CD4-positive, alpha-beta memory T cell (primary cell): ENCODE results near the gene LAMC3. TPM values are rescaled to one million over a fixed set of nuclear protein-coding genes. Genes with fewer than 3 reads are reported as not detected.

Experiments
- CTCF ChIA-PET: fragments of 350-600 bp; sonication (Branson Sonifier 250); formaldehyde crosslinking; loops from one replicate; lab custom pipeline; 2021; ENCODE audit warnings: inconsistent platforms; ENCODE audit not compliant: partially characterized antibody; lab: Charles Lee
- POLR2A ChIA-PET: fragments of 350-600 bp; sonication (Branson Sonifier 250); formaldehyde crosslinking; loops from one replicate; lab custom pipeline; 2021; ENCODE audit not compliant: partially characterized antibody; lab: Charles Lee
- DNase-seq, 5 donors: peaks; one replicate each; pipeline versions ENCODE4 v3.0.0 to v3.0.0-alpha.2; 2020 to 2022; ENCODE audit warnings: mixed read lengths in 1 of 5
- H3K27ac ChIP-seq: one replicate; pipeline ENCODE4 v1.7.0; 2013; ENCODE audit warnings: low read depth, low read length
- H3K27me3 ChIP-seq: 2 replicates; pipeline ENCODE4 v1.7.0; 2013; ENCODE audit warnings: mild to moderate bottlenecking, low read length, moderate library complexity; ENCODE audit not compliant: insufficient read depth
- H3K36me3 ChIP-seq: 2 replicates; pipeline ENCODE4 v1.7.0; 2013; ENCODE audit warnings: mild to moderate bottlenecking, low read length, moderate library complexity; ENCODE audit not compliant: insufficient read depth
- H3K4me1 ChIP-seq: 2 replicates; pipeline ENCODE4 v1.7.0; 2013; ENCODE audit warnings: mild to moderate bottlenecking, low read length, moderate library complexity; ENCODE audit not compliant: insufficient read depth
- H3K4me3 ChIP-seq, 2 donors: one replicate each; pipeline ENCODE4 v1.7.0; 2013; ENCODE audit warnings: low read length in 2 of 2, mild to moderate bottlenecking in 1 of 2
- H3K9me3 ChIP-seq, 2 donors: one replicate each; pipeline ENCODE4 v1.7.0; 2013; ENCODE audit warnings: low read length in 2 of 2, control low read depth in 1 of 2; ENCODE audit not compliant: control insufficient read depth in 1 of 2
- H3K27ac Mint-ChIP-seq, 7 donors: one replicate each; pipeline ENCODE4 v1.8.0; 2020 to 2021; ENCODE audit warnings: mixed read lengths in 7 of 7, mild to moderate bottlenecking in 6 of 7, inconsistent platforms in 3 of 7, moderate library complexity in 3 of 7
- H3K27me3 Mint-ChIP-seq, 2 donors: one replicate each; pipeline ENCODE4 v1.8.0; 2020 to 2021; ENCODE audit warnings: mixed read lengths in 2 of 2
- H3K36me3 Mint-ChIP-seq, 2 donors: one replicate each; pipeline ENCODE4 v1.8.0; 2020 to 2021; ENCODE audit warnings: mixed read lengths in 2 of 2, inconsistent platforms in 1 of 2, mild to moderate bottlenecking in 1 of 2
- H3K4me1 Mint-ChIP-seq, 4 donors: one replicate each; pipeline ENCODE4 v1.8.0; 2020 to 2021; ENCODE audit warnings: mixed read lengths in 4 of 4, mild to moderate bottlenecking in 1 of 4
- H3K4me3 Mint-ChIP-seq, 8 donors: one replicate each; pipeline ENCODE4 v1.8.0; 2020 to 2021; ENCODE audit warnings: mixed read lengths in 8 of 8, mild to moderate bottlenecking in 7 of 8, moderate library complexity in 6 of 8, inconsistent platforms in 3 of 8
- H3K9me3 Mint-ChIP-seq, 8 donors: one replicate each; pipeline ENCODE4 v1.8.0; 2020 to 2021; ENCODE audit warnings: mixed read lengths in 8 of 8, mild to moderate bottlenecking in 5 of 8, inconsistent platforms in 3 of 8, moderate library complexity in 1 of 8
- intact Hi-C: fragments of 100-400 bp; cut with micrococcal nuclease; formaldehyde crosslinking; loops from one replicate; pipeline ENCODE4 v1.15.1; 2023
- polyA plus RNA-seq, 2 donors: library from polyadenylated mRNA; unstranded; fragments of 300-500 nt; fragmentation: Illumina TruSeq; gene quantifications; one replicate each; pipeline ENCODE4 v1.2.3, GENCODE V29; 2021
- total RNA-seq, 2 experiments: library from RNA; stranded (reverse); gene quantifications; one replicate each; pipeline ENCODE4 v1.2.3, GENCODE V29; 2021

Gene LAMC3
- total and polyA plus RNA-seq, 4 experiments from 2014 or later, result 0.32 to 0.61 TPM; not detected in 2

DNA sequence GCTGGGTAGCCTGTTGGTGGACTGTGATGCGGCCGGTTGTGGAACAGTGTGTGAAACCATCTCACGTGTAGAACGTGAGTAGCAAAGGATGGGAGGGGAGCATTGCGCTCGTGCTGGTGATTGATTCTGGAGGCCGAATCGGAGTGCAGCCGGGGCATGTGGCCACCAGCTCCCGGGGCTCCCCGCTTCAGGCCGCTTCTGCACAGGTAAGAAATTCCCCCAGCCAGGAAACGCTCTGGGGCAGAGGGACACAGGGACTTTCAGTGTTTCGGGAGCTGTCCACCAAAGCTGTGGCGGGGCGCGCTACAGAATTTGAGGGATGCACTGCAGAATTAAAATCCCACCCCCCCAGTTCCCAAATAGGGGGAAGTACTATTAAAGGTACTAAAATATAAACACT lies 41.9 kb downstream of the LAMC3 start:
- no peak overlapping the region for H3K4me3 ChIP-seq
- Mint-ChIP-seq H3K4me3 (no peak overlapping the region), H3K4me1 (peaks cover 0 to 5% (median 2%) of the 10 kb centered on the region in 4 donors), H3K27me3 (peaks cover 7 to 10% of the 10 kb centered on the region in 2 donors), H3K36me3 (no peaks in the 10 kb centered on the region), H3K27ac (no peak overlapping the region), H3K9me3 (no peaks in the 10 kb centered on the region)
- DNase-seq, result no peak
- CTCF ChIA-PET, result interaction anchor here (0.9 kb wide), 1 partner anchor 10 kb away, joined by 3 read pairs; no protein-coding TSS in a partner anchor
- intact Hi-C loops, result no loop called here
- H3K27ac ChIP-seq, result no peak overlapping the region
- no peaks in the 10 kb centered on the region for H3K36me3 ChIP-seq
- H3K27me3 ChIP-seq, result peaks cover 4% of the 10 kb centered on the region
- no peaks in the 10 kb centered on the region for H3K4me1 ChIP-seq
- POLR2A ChIA-PET, result no interaction called here
- H3K9me3 ChIP-seq, result no peaks in the 10 kb centered on the region

DNA sequence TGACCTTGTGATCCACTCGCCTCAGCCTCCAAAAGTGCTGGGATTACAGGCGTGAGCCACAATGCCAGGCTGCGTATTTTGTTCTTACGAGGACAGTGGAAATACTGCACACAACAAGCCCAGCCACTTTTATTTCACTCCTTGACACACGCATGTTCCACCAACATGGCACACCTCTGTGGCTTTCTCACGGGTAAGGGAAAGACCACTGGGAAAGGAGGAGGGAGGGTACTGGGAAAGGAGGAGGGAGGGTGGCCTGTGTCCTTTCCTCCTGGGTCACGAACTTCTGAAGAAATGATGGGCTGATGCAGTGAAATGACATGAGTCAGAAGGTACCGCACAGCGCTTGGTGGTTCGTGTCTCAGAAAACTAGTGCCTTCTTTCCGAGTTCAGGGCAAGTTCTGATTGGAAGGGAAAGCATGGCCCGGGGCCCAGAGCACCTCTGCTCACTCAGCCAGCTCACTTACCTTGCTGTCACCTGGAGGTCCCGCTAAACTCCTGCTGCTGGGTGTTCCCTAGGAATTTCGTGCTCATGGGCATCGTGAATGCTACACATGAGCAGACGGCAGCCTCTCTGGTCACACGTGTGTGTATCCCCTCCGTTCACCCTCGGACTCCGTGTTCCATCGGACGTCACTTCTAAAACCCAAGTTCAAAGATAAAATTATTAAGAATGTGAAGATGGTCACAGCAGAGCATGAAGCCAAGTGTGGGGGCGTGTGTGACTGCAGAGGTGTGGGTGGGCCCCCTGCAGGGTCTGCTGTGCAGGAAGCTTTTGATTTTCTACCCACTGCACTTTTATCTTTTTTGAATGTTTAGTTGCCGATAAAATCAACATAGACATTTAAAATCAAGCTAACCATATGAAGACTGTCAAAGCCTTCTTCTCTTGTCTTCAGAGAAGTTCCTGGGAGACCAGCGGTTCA lies 42.9 kb downstream of the LAMC3 start:
- Mint-ChIP-seq H3K9me3 (no peaks in the 10 kb centered on the region), H3K4me1 (peaks cover 0 to 1% (median under 1%) of the 10 kb centered on the region in 4 donors), H3K27me3 (peaks cover 7 to 10% of the 10 kb centered on the region in 2 donors), H3K4me3 (no peak overlapping the region), H3K36me3 (no peaks in the 10 kb centered on the region), H3K27ac (no peak overlapping the region)
- H3K4me1 ChIP-seq, result no peaks in the 10 kb centered on the region
- H3K36me3 ChIP-seq, result no peaks in the 10 kb centered on the region
- POLR2A ChIA-PET, result no interaction called here
- no peak overlapping the region for H3K4me3 ChIP-seq
- no peak for DNase-seq
- H3K27me3 ChIP-seq, result peaks cover 4% of the 10 kb centered on the region
- H3K9me3 ChIP-seq, result no peaks in the 10 kb centered on the region
- intact Hi-C loops, result no loop called here
- no peak overlapping the region for H3K27ac ChIP-seq
- CTCF ChIA-PET, result no interaction called here

DNA sequence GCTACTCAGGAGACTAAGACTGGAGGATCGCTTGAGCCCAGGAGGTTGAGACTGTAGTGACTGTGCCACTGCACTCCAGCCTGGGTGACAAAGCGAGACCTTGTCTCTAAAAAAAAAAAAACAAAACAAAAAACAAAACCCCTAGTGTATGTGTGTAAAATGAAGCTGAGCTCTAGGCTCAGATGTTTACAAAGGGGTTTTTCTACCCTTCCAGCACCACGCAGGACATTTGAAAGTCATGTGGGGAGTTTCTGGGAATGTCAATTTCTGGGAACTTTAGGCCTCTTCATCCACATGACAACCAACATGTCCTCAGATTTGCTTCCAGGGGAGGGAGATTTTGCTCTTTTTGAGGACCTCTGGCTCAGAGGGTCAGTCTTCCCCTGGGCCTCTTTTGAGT lies 44.9 kb downstream of the LAMC3 start:
- CTCF ChIA-PET, result interaction anchor here (0.6 to 1.1 kb wide), 4 partner anchors 10 to 1581 kb away, joined by 3 read pairs; no protein-coding TSS in a partner anchor
- intact Hi-C loops, result no loop called here

DNA sequence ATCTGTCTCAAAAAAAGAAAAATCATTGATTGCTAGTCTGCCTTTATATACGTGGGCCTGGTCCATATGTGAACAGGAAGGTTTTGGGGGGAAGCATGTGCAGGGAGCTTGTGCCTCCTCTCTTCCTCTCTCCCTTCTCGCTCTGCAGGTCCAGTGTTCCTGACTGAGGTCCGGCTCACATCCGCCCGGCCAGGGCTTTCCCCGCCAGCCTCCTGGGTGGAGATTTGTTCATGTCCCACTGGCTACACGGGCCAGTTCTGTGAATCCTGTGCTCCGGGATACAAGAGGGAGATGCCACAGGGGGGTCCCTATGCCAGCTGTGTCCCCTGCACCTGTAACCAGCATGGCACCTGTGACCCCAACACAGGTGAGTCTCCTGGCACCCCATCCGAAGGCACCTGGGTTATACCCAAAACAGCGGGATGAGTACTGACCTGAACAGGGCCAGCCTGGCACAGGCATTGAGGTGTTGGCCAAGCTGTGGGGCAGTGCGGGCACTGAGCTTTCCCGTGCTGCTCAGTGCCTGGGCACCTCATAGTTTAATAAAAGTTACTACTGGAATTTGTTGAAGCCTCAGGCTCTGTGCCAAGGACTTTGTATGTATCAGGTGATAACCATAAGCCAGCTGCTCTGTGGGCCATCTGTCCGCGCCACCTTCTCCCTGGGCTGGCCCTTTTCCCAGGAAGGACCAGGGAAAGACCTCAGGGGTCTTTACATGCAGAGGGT lies 48.0 kb downstream of the LAMC3 start:
- H3K4me1 Mint-ChIP-seq, result no peaks in the 10 kb centered on the region
- H3K36me3 Mint-ChIP-seq, result no peaks in the 10 kb centered on the region
- Histone ChIP-seq H3K4me3 (no peak overlapping the region), H3K36me3 (no peaks in the 10 kb centered on the region), H3K9me3 (no peaks in the 10 kb centered on the region), H3K27ac (no peak overlapping the region), H3K27me3 (peaks cover 4% of the 10 kb centered on the region), H3K4me1 (no peaks in the 10 kb centered on the region)
- ChIA-PET POLR2A (interaction anchor here (1.1 kb wide), 1 partner anchor 279 kb away, joined by 3 read pairs; no protein-coding TSS in a partner anchor), CTCF (interaction anchor here (0.6 to 3.4 kb wide), 5 partner anchors 8 to 904 kb away, joined by 3 to 25 read pairs (median 5); no protein-coding TSS in a partner anchor)
- no peaks in the 10 kb centered on the region for H3K9me3 Mint-ChIP-seq
- intact Hi-C loops, result no loop called here
- no peak overlapping the region for H3K4me3 Mint-ChIP-seq
- H3K27ac Mint-ChIP-seq, result no peak overlapping the region
- H3K27me3 Mint-ChIP-seq, result no peaks in the 10 kb centered on the region
- no peak for DNase-seq

More for the DNA sequence above, 44.9 kb downstream of the LAMC3 start:
- Histone ChIP-seq H3K4me1 (no peaks in the 10 kb centered on the region), H3K4me3 (no peak overlapping the region), H3K9me3 (no peaks in the 10 kb centered on the region), H3K27me3 (peaks cover 4% of the 10 kb centered on the region), H3K27ac (no peak overlapping the region), H3K36me3 (no peaks in the 10 kb centered on the region)
- H3K9me3 Mint-ChIP-seq, result no peaks in the 10 kb centered on the region
- H3K4me3 Mint-ChIP-seq, result no peak overlapping the region
- H3K36me3 Mint-ChIP-seq, result no peaks in the 10 kb centered on the region
- H3K27me3 Mint-ChIP-seq, result peaks cover 3 to 7% of the 10 kb centered on the region in 2 donors
- POLR2A ChIA-PET, result no interaction called here
- no peak overlapping the region for H3K27ac Mint-ChIP-seq
- no peak for DNase-seq
- no peaks in the 10 kb centered on the region for H3K4me1 Mint-ChIP-seq

DNA sequence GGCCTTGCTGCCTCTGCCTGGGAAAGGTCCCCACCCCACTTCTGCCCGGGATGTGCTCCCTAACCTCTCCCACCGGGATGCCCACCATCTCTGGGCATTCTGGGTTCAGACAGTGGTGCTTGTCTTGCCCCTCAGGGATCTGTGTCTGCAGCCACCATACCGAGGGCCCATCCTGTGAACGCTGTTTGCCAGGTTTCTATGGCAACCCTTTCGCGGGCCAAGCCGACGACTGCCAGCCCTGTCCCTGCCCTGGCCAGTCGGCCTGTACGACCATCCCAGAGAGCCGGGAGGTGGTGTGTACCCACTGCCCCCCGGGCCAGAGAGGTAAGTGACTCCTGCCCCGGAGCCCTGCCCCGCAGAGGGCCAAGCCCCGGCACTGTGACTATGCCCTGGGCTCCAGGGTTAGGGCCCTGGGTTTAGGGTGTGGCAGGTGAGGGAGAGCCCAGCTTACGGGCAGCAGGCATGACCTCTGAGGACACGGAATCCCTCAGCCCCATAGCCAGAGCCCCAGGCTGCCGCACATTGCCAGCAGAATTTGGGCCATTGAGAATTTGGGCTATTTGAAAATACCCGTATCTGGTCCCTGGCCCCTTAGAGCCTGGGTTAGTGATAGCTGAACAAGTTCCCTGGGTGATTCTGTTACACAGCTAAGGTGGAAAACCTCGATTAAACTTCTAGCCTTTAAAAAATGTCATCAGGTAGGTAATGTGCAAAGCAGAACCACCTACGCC lies 52.1 kb downstream of the LAMC3 start:
- Mint-ChIP-seq H3K27me3 (peaks cover 0 to 3% of the 10 kb centered on the region in 2 donors), H3K36me3 (no peaks in the 10 kb centered on the region), H3K27ac (no peak overlapping the region), H3K4me3 (no peak overlapping the region), H3K4me1 (no peaks in the 10 kb centered on the region), H3K9me3 (no peaks in the 10 kb centered on the region)
- Histone ChIP-seq H3K4me3 (no peak overlapping the region), H3K9me3 (no peaks in the 10 kb centered on the region), H3K27ac (no peak overlapping the region), H3K36me3 (no peaks in the 10 kb centered on the region), H3K4me1 (no peaks in the 10 kb centered on the region), H3K27me3 (no peaks in the 10 kb centered on the region)
- intact Hi-C loops, result no loop called here
- ChIA-PET CTCF (interaction anchor here (0.8 to 1.3 kb wide), 3 partner anchors 11 to 16 kb away, joined by 3 read pairs; no protein-coding TSS in a partner anchor), POLR2A (no interaction called here)
- no peak for DNase-seq

DNA sequence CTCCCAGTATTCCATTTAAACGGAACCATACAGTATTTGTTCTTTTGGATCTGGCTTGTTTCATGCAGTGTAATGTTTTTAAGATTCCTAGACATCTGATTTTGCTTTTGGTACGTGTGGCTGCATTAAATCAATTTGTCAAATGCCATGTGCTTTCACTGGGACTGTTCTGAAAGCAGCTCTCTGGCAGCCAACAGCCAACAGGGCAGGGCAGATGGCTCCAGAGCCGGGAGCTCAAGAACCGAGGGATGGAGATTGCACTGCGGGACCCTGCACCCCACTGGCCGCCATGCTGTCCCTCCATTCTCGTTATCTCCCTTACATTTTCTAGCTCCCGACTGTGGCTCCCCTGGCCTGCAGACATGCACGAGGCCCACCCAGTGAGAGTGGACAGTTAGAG lies 54.0 kb downstream of the LAMC3 start:
- H3K36me3 Mint-ChIP-seq, result no peaks in the 10 kb centered on the region
- H3K27ac ChIP-seq, result no peak overlapping the region
- H3K4me3 Mint-ChIP-seq, result no peak overlapping the region
- H3K9me3 ChIP-seq, result no peaks in the 10 kb centered on the region
- no peak overlapping the region for H3K4me3 ChIP-seq
- H3K4me1 Mint-ChIP-seq, result no peaks in the 10 kb centered on the region
- no peaks in the 10 kb centered on the region for H3K9me3 Mint-ChIP-seq
- H3K36me3 ChIP-seq, result no peaks in the 10 kb centered on the region
- H3K27me3 Mint-ChIP-seq, result peaks cover 0 to 3% of the 10 kb centered on the region in 2 donors
- no peaks in the 10 kb centered on the region for H3K27me3 ChIP-seq
- CTCF ChIA-PET, result interaction anchor here (0.6 to 2.4 kb wide), 2 partner anchors 17 to 362 kb away, joined by 3 to 8 read pairs; no protein-coding TSS in a partner anchor
- no peak for DNase-seq
- H3K4me1 ChIP-seq, result no peaks in the 10 kb centered on the region
- POLR2A ChIA-PET, result no interaction called here
- H3K27ac Mint-ChIP-seq, result no peak overlapping the region
- intact Hi-C loops, result no loop called here
